IMR-90 (cell line): Measurements from ENCODE around the gene TMEM181. TPM values are rescaled to one million over a fixed set of nuclear protein-coding genes. Genes with fewer than 3 reads are reported as not detected.
A peak's percentile ranks its signal among the peaks of the same experiment; 100 is the strongest.

Experiments
- ATAC-seq: fragments of 200-7000 bp; cut with Tn5 transposase; 2 replicates; pipeline ENCODE4 v1.9.1; 2020; ENCODE audit warnings: low read depth, mild to moderate bottlenecking, moderate library complexity
- BruUV-seq: library from RNA; stranded (reverse); fragments of 400-500 nt; replicated peaks from 2 replicates; lab custom pipeline; 2021; lab: Mats Ljungman, UMichigan
- CTCF ChIA-PET: fragments of 300-600 bp; formaldehyde crosslinking; extraction: SDS; loops from one replicate; lab custom pipeline; 2021; ENCODE audit warnings: antibody characterized with exemption; lab: Yijun Ruan, JAX
- POLR2A ChIA-PET: fragments of 300-600 bp; sonication (Branson Sonifier 250); formaldehyde crosslinking; loops from one replicate; lab custom pipeline; 2022; ENCODE audit warnings: antibody characterized with exemption; ENCODE audit not compliant: unreplicated experiment; lab: Charles Lee
- DNase-seq: peaks from one replicate; pipeline ENCODE4 v3.0.0; 2013
- H2AFZ ChIP-seq: replicated peaks from 2 replicates; pipeline ENCODE3; 2013; ENCODE audit warnings: low read length, mild to moderate bottlenecking; ENCODE audit not compliant: poor library complexity
- H2AK5ac ChIP-seq: 2 replicates; pipeline ENCODE4 v1.6.1; 2013; ENCODE audit warnings: low read depth, low read length, inconsistent platforms
- H2AK9ac ChIP-seq: replicated peaks from 2 replicates; pipeline ENCODE3; 2013; ENCODE audit warnings: mild to moderate bottlenecking, low read depth, low read length, moderate library complexity; ENCODE audit not compliant: poor library complexity
- H2BK120ac ChIP-seq: 2 replicates; pipeline ENCODE4 v1.6.1; 2013; ENCODE audit warnings: low read depth, low read length, inconsistent platforms
- H2BK15ac ChIP-seq: 3 replicates; pipeline ENCODE4 v1.6.1; 2013; ENCODE audit warnings: low read depth, low read length, inconsistent platforms
- H2BK20ac ChIP-seq: 2 replicates; pipeline ENCODE4 v1.6.1; 2013; ENCODE audit warnings: low read depth, mild to moderate bottlenecking, inconsistent platforms, low read length, moderate library complexity
- H2BK5ac ChIP-seq: 2 replicates; pipeline ENCODE4 v1.6.1; 2013; ENCODE audit warnings: mild to moderate bottlenecking, low read depth, low read length, inconsistent platforms; ENCODE audit not compliant: poor library complexity, severe bottlenecking
- H3K14ac ChIP-seq: replicated peaks from 2 replicates; pipeline ENCODE4 v1.6.1; 2013; ENCODE audit warnings: low read depth, low read length, inconsistent platforms
- H3K18ac ChIP-seq: 2 replicates; pipeline ENCODE4 v1.6.1; 2013; ENCODE audit warnings: low read depth, low read length, control low read depth
- H3K23ac ChIP-seq: 2 replicates; pipeline ENCODE4 v1.6.1; 2013; ENCODE audit warnings: low read depth, low read length, inconsistent platforms
- H3K27ac ChIP-seq: 2 replicates; pipeline ENCODE4 v1.5.1; 2013; ENCODE audit warnings: mild to moderate bottlenecking, control low read depth, low read length; ENCODE audit not compliant: insufficient read depth
- H3K27me3 ChIP-seq: 2 replicates; pipeline ENCODE4 v1.6.1; 2013; ENCODE audit warnings: low read length; ENCODE audit not compliant: control insufficient read depth, insufficient read depth
- H3K36me3 ChIP-seq: 2 replicates; pipeline ENCODE4 v1.6.1; 2013; ENCODE audit warnings: low read length, mixed read lengths; ENCODE audit not compliant: control insufficient read depth, insufficient read depth
- H3K4ac ChIP-seq: 2 replicates; pipeline ENCODE4 v1.6.1; 2013; ENCODE audit warnings: low read depth, low read length, inconsistent platforms
- H3K4me1 ChIP-seq: 2 replicates; pipeline ENCODE4 v1.6.1; 2013; ENCODE audit warnings: low read length, mixed read lengths; ENCODE audit not compliant: control insufficient read depth, insufficient read depth
- H3K4me2 ChIP-seq: 2 replicates; pipeline ENCODE4 v1.6.1; 2013; ENCODE audit warnings: low read depth, mild to moderate bottlenecking, control low read depth, low read length, moderate library complexity
- H3K4me3 ChIP-seq: 2 replicates; pipeline ENCODE4 v1.5.1; 2013; ENCODE audit warnings: low read depth, mild to moderate bottlenecking, control low read depth, low read length, moderate library complexity; ENCODE audit not compliant: insufficient read depth
- H3K56ac ChIP-seq: 2 replicates; pipeline ENCODE4 v1.6.1; 2013; ENCODE audit warnings: low read length, inconsistent platforms; ENCODE audit not compliant: insufficient read depth; ENCODE audit errors: extremely low read depth
- H3K79me1 ChIP-seq, 2 experiments: 2 replicates each; pipeline ENCODE4 v1.6.1; 2013; ENCODE audit warnings: low read length in 2 of 2, inconsistent platforms in 1 of 2, low read depth in 1 of 2
- H3K9ac ChIP-seq: 2 replicates; pipeline ENCODE4 v1.6.1; 2013; ENCODE audit warnings: low read depth, low read length, control low read depth
- H3K9me1 ChIP-seq: 2 replicates; pipeline ENCODE4 v1.6.1; 2013; ENCODE audit warnings: low read length, inconsistent platforms; ENCODE audit not compliant: insufficient read depth
- H3K9me3 ChIP-seq: 2 replicates; pipeline ENCODE4 v1.6.1; 2013; ENCODE audit warnings: low read length; ENCODE audit not compliant: control insufficient read depth, insufficient read depth
- H4K20me1 ChIP-seq: 2 replicates; pipeline ENCODE4 v1.6.1; 2013; ENCODE audit warnings: low read length, inconsistent platforms; ENCODE audit not compliant: insufficient read depth
- H4K5ac ChIP-seq: 2 replicates; pipeline ENCODE4 v1.6.1; 2013; ENCODE audit warnings: mild to moderate bottlenecking, low read depth, low read length, control low read depth
- H4K8ac ChIP-seq, 2 experiments: 2 replicates each; pipeline ENCODE4 v1.6.1; 2013; ENCODE audit warnings: low read depth in 2 of 2, low read length in 2 of 2, control low read depth in 1 of 2, inconsistent platforms in 1 of 2
- H4K91ac ChIP-seq: 2 replicates; pipeline ENCODE4 v1.6.1; 2013; ENCODE audit warnings: low read depth, low read length, inconsistent platforms; ENCODE audit not compliant: insufficient read depth
- BHLHE40 ChIP-seq: fragments of 150-350 bp; IDR thresholded peaks from 2 replicates; pipeline ENCODE4 v1.6.1; 2016; ENCODE audit warnings: mild to moderate bottlenecking, low read depth, low read length
- CEBPB ChIP-seq: IDR thresholded peaks from 2 replicates; pipeline ENCODE4 v1.6.1; 2012; ENCODE audit warnings: low read depth, low read length, improper control_type of control experiment
- CHD1 ChIP-seq: IDR thresholded peaks from 2 replicates; pipeline ENCODE4 v1.6.1; 2012; ENCODE audit warnings: low read depth, low read length, improper control_type of control experiment
- CTCF ChIP-seq: conservative IDR thresholded peaks from 2 replicates; pipeline ENCODE4 v1.5.1; 2012; ENCODE audit warnings: mild to moderate bottlenecking, low read depth, low read length, improper control_type of control experiment
- ELK1 ChIP-seq: fragments of 150-350 bp; IDR thresholded peaks from 2 replicates; pipeline ENCODE4 v1.6.1; 2016; ENCODE audit warnings: low read depth, mild to moderate bottlenecking, low read length, moderate library complexity, borderline replicate concordance
- FOS ChIP-seq: fragments of 150-350 bp; IDR thresholded peaks from 2 replicates; pipeline ENCODE4 v1.6.1; 2016; ENCODE audit warnings: low read depth, low read length
- MAFK ChIP-seq: IDR thresholded peaks from 2 replicates; pipeline ENCODE4 v1.6.1; 2012; ENCODE audit warnings: low read depth, low read length, improper control_type of control experiment
- MAZ ChIP-seq: IDR thresholded peaks from 2 replicates; pipeline ENCODE4 v1.6.1; 2012; ENCODE audit warnings: low read depth, mild to moderate bottlenecking, low read length, improper control_type of control experiment, moderate library complexity, borderline replicate concordance
- MXI1 ChIP-seq: IDR thresholded peaks from 2 replicates; pipeline ENCODE4 v1.6.1; 2012; ENCODE audit warnings: low read depth, mild to moderate bottlenecking, low read length, moderate library complexity, borderline replicate concordance
- POLR2A ChIP-seq: IDR thresholded peaks from 2 replicates; pipeline ENCODE4 v1.6.1; 2012; ENCODE audit warnings: mild to moderate bottlenecking, low read depth, low read length
- RAD21 ChIP-seq: IDR thresholded peaks from 2 replicates; pipeline ENCODE4 v1.6.1; 2012; ENCODE audit warnings: low read length, improper control_type of control experiment
- RCOR1 ChIP-seq: IDR thresholded peaks from 2 replicates; pipeline ENCODE4 v1.6.1; 2012; ENCODE audit warnings: mild to moderate bottlenecking, low read length, improper control_type of control experiment; ENCODE audit not compliant: insufficient replicate concordance
- RFX5 ChIP-seq: IDR thresholded peaks from 2 replicates; pipeline ENCODE4 v1.8.0; 2012; ENCODE audit warnings: low read depth, mild to moderate bottlenecking, low read length, moderate library complexity
- SMC3 ChIP-seq: fragments of 150-350 bp; IDR thresholded peaks from 2 replicates; pipeline ENCODE4 v1.6.1; 2016; ENCODE audit warnings: low read depth, mild to moderate bottlenecking, antibody characterized with exemption, low read length, moderate library complexity
- USF2 ChIP-seq: fragments of 150-350 bp; IDR thresholded peaks from 2 replicates; pipeline ENCODE4 v1.6.1; 2017; ENCODE audit warnings: mild to moderate bottlenecking, antibody characterized with exemption, low read length, low read depth
- WGBS, 2 experiments: methylation state at CpG; one replicate each; pipeline versions ENCODE4 v1.1.5 to v1.1.7; 2013; ENCODE audit warnings: missing lambda C conversion rate in 2 of 2; ENCODE audit not compliant: insufficient read length in 1 of 2; ENCODE audit errors: extremely low coverage in 2 of 2; 5-methylcytosine and 5-hydroxymethylcytosine counted together
- dilution Hi-C: fragments of 300-500 bp; cut with HindIII; formaldehyde crosslinking; loops from one replicate; pipeline ENCODE4 v1.14.3; 2018; ENCODE audit warnings: low sequenced_read_pairs; ENCODE audit not compliant: unreplicated experiment
- in situ Hi-C: fragments of 300-500 bp; cut with MboI; formaldehyde crosslinking; loops from 3 replicates; pipeline ENCODE4 v1.14.3; 2019; ENCODE audit warnings: low sequenced_read_pairs, inconsistent platforms, mixed read lengths
- intact Hi-C: fragments of 100-400 bp; cut with micrococcal nuclease; formaldehyde crosslinking; loops from 2 replicates; pipeline ENCODE4 v1.10.0; 2022
- polyA plus RNA-seq, 3 experiments: library from polyadenylated mRNA; depleted of rRNA; stranded (reverse); fragments of >200 nt; gene quantifications; 2 replicates each; pipeline ENCODE4 v1.2.3, GENCODE V29; 2012; ENCODE audit warnings: low replicate concordance in 1 of 3
- total RNA-seq: library from RNA; depleted of rRNA; stranded (reverse); fragments of >200 nt; gene quantifications from 2 replicates; pipeline ENCODE4 v1.2.3, GENCODE V29; 2012

The TMEM181 gene
- total and polyA plus RNA-seq, 2 of the 4 experiments (the other 2 are of a cell fraction): 22.8 to 27.8 TPM

DNA sequence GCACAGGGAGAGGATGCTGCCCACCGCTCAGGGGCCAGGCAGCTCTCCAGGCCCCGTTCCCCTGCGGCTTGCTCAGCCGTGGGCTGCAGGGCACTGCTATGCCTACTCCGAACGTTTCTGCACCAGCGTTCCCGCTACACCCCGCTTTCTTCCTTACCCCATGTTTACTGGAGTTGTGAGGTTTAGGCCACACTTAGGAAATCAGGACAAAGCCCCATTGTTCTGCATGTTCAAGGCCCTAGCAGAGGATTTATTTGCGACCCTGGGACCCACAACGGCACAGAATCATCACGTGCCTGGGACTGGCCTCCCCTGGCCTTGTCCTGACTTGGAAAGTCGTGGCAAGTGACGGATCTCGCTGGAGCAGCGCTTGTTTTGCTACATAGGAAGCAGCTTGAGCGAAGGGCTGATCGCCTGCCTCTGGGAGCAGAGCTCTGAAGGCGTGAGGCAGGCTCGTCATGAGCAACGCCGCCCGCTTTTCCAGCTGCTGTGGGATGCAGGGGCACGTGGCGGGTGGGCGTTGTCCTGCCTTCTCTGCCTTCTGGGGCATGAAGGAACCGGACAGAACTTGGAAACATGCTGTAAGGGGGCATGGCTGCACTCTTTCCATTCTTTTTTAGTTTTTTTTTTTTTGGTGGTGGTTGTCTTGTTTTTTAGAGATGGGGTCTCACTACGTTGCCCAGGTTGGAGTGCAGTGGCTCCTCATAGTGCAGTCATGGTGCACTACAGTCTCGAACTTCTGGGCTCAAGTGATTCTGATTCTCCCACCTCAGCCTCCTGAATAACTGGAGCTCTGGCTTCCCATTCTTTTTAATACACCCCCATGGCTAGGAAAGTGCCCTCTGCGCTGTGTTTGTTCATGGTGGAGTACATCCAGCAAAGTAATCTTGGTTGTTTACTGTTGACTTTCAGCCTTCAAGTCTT, 14.6 kb upstream of the TMEM181 start:
- H3K56ac ChIP-seq: no peak overlapping the region
- no peak overlapping the region for H2BK120ac ChIP-seq
- no peak overlapping the region for H3K18ac ChIP-seq
- H2AK9ac ChIP-seq: no peak overlapping the region
- no peaks in the 10 kb centered on the region for H3K36me3 ChIP-seq
- no peak for ATAC-seq
- H3K27me3 ChIP-seq: peaks cover 18% of the 10 kb centered on the region
- no peaks in the 10 kb centered on the region for H4K20me1 ChIP-seq
- H2AFZ ChIP-seq: peak overlapping the region; percentile 3
- intact Hi-C loops: no loop called here
- no peaks in the 10 kb centered on the region for H3K79me1 ChIP-seq
- WGBS, 2 experiments: 71% methylated on average over 8 of the region's 30 CpGs; no CpG with 5 or more reads in 1 of the 2 experiments
- POLR2A ChIA-PET: no interaction called here
- no peak overlapping the region for H4K91ac ChIP-seq
- no peak overlapping the region for H2AK5ac ChIP-seq
- H3K9me1 ChIP-seq: no peaks in the 10 kb centered on the region
- no peak overlapping the region for H3K9ac ChIP-seq
- H2BK5ac ChIP-seq: no peak overlapping the region
- H3K23ac ChIP-seq: no peak overlapping the region
- BruUV-seq: no TSS peak
- H3K4me2 ChIP-seq: no peak overlapping the region
- H2BK15ac ChIP-seq: no peak overlapping the region
- dilution Hi-C loops: no loop called here
- no peak for DNase-seq
- in situ Hi-C loops: no loop called here
- no peaks in the 10 kb centered on the region for H3K9me3 ChIP-seq
- CTCF ChIA-PET: no interaction called here
- H3K4ac ChIP-seq: no peak overlapping the region
- no peak overlapping the region for H4K5ac ChIP-seq
- H3K4me1 ChIP-seq: no peaks in the 10 kb centered on the region
- no peak overlapping the region for H3K4me3 ChIP-seq
- no peak overlapping the region for H2BK20ac ChIP-seq
- H3K14ac ChIP-seq: no peak overlapping the region
- no peak overlapping the region for H4K8ac ChIP-seq
- H3K27ac ChIP-seq: no peak overlapping the region
- TF ChIP-seq BHLHE40 (no peak), CHD1 (no peak), CEBPB (no peak), FOS (no peak), RFX5 (no peak), SMC3 (no peak), MAFK (no peak), CTCF (no peak), RAD21 (no peak), MAZ (no peak), USF2 (no peak), MXI1 (no peak), RCOR1 (no peak), POLR2A (no peak), ELK1 (no peak)
